NT2/D1 (cell line): ENCODE measurements around the gene HOXB2.

Experiments
- DNase-seq: peaks from one replicate; pipeline ENCODE4 v3.0.0-alpha.2; 2011; ENCODE audit warnings: low read depth, low spot score
- H3K27me3 ChIP-seq: 2 replicates; pipeline ENCODE4 v1.6.0; 2011; ENCODE audit warnings: mild to moderate bottlenecking; ENCODE audit not compliant: insufficient read length, insufficient read depth
- H3K36me3 ChIP-seq: 2 replicates; pipeline ENCODE4 v1.6.1; 2011; ENCODE audit warnings: mild to moderate bottlenecking, low read length, mixed read lengths; ENCODE audit not compliant: insufficient read depth, insufficient read length
- H3K4me1 ChIP-seq: 2 replicates; pipeline ENCODE4 v1.5.1; 2011; ENCODE audit not compliant: insufficient read depth, insufficient read length
- H3K4me3 ChIP-seq: 2 replicates; pipeline ENCODE4 v1.5.1; 2011; ENCODE audit warnings: low read depth; ENCODE audit not compliant: insufficient read length
- H3K9ac ChIP-seq: 2 replicates; pipeline ENCODE4 v1.6.0; 2011; ENCODE audit warnings: low read depth; ENCODE audit not compliant: insufficient read length
- H3K9me3 ChIP-seq: 2 replicates; pipeline ENCODE4 v1.5.1; 2011; ENCODE audit warnings: mild to moderate bottlenecking, low read length; ENCODE audit not compliant: insufficient read depth
- SUZ12 ChIP-seq: IDR thresholded peaks from 2 replicates; pipeline ENCODE4 v1.6.1; 2011; ENCODE audit not compliant: insufficient read length, insufficient read depth; ENCODE audit errors: extremely low read depth
- YY1 ChIP-seq: IDR thresholded peaks from 2 replicates; pipeline ENCODE4 v1.6.1; 2011; ENCODE audit not compliant: insufficient read length, insufficient read depth
- ZNF274 ChIP-seq: IDR thresholded peaks from 2 replicates; pipeline ENCODE4 v1.6.1; 2011; ENCODE audit warnings: mild to moderate bottlenecking, low read depth, low read length

Gene HOXB2

DNA sequence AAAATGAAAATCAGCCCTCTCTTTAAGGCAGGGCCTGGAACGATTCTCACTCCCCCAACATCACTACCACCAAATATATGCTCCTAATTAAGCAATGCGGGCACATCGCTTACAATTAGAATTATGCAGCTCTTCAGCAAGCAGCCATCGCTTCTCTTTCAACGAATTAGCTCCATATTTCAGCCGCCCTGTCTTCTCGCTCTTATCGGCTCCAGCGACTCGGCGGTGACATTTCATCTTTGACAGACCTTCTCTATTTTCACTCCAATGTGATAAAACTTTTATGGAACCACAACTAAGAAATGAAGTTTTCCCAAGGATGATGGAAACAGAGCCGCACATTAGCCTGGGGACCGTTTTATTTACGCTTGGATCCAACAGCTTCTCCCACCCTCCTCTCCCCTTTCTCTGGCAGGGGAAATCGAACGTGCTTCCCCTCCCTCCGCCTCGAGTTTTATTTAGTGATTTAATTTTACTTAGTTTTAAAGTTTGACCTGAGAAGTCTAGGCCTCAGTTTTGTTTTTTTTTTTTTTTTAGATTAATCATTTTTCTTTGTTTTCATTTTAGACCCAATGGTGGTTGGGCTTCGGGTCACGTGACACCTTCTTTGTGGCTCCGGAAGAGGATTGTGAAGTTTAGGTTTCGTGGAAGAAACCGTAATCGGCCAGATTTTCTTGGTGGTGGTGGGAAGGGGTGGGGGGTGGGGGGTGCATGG is 3.1 kb upstream of the HOXB2 start:
- TF ChIP-seq YY1 (no peak), ZNF274 (no peak), SUZ12 (no peak)
- H3K4me1 ChIP-seq, result peaks cover 14% of the 10 kb centered on the region
- peaks cover 100% of the 10 kb centered on the region for H3K27me3 ChIP-seq
- no peaks in the 10 kb centered on the region for H3K36me3 ChIP-seq
- no peak overlapping the region for H3K4me3 ChIP-seq
- no peaks in the 10 kb centered on the region for H3K9me3 ChIP-seq
- H3K9ac ChIP-seq, result no peak overlapping the region
- DNase-seq, result no peak

GRCh38 chr17:48546924-48547807 is 2.3 kb upstream of the HOXB2 start:
- H3K9ac ChIP-seq, result no peak overlapping the region
- H3K4me3 ChIP-seq, result no peak overlapping the region
- TF ChIP-seq SUZ12 (no peak), YY1 (no peak), ZNF274 (no peak)
- H3K9me3 ChIP-seq, result no peaks in the 10 kb centered on the region
- H3K4me1 ChIP-seq, result peaks cover 15% of the 10 kb centered on the region
- H3K36me3 ChIP-seq, result no peaks in the 10 kb centered on the region
- no peak for DNase-seq
- H3K27me3 ChIP-seq, result peaks cover 100% of the 10 kb centered on the region

DNA sequence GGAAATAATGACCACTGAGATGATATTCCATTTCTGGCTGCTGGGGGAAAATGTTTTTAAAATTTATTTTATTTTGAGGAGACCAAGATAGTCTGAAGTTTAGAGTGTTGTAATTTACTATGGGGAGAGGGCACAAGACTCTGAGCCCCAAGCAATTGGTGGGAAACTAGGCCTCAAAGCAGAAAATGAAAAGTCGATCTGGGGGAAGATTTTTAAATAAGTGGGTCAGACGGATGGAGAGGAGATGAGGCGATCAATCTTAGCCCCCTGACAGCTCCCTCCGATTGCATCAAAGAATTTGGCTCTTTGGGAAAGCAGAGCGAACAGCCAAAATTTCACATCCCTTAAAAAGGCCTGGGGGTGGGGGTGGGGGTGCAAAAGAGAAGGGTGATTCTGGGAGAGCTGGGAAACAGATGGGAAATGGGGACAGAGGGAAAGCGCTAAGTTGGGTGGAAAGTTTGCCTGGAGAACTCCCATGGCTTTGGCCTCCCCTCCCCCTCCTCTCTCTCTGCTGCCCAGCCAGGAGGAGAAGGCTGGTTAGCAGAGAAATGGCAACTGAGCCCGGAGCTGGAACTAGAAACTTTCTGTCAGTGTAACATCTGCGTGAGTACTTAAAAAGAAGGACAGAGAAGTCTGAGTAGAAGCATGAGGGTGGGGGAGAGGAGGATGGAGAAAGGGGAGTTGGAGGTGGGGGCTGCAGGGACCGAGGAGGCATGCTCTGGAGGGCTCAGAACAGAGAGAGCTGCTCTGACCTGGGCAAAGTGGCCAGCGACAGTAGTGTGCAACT is 1.4 kb upstream of the HOXB2 start:
- H3K27me3 ChIP-seq, result peaks cover 100% of the 10 kb centered on the region
- H3K4me3 ChIP-seq, result no peak overlapping the region
- no peak overlapping the region for H3K9ac ChIP-seq
- no peaks in the 10 kb centered on the region for H3K36me3 ChIP-seq
- TF ChIP-seq SUZ12 (no peak), ZNF274 (no peak), YY1 (no peak)
- no peak for DNase-seq
- H3K4me1 ChIP-seq, result peaks cover 13% of the 10 kb centered on the region
- no peaks in the 10 kb centered on the region for H3K9me3 ChIP-seq

DNA sequence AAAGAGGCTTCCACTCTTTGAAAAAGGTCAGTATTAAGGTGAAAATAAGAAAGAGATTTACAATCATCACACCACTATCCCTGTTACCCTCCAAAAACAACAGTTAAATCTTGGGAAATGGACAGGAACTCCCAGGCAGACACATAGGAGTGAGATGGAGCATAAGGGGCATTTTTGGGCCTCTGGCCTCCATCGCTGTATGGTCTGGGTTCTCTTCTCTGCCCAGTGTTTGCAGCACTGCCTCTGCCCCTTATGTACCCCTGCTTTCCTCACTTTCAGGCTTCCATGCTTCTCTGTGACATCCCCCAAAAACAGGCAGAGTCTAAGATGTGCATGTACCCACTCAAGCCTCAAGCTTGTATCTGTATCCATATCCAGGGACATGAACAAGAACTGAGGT is 630 bp upstream of the HOXB2 start:
- no peaks in the 10 kb centered on the region for H3K9me3 ChIP-seq
- no peak for TF ChIP-seq SUZ12
- no peak for TF ChIP-seq YY1
- no peak for TF ChIP-seq ZNF274
- no peak for DNase-seq
- peaks cover 10% of the 10 kb centered on the region for H3K4me1 ChIP-seq
- H3K9ac ChIP-seq, result no peak overlapping the region
- H3K36me3 ChIP-seq, result no peaks in the 10 kb centered on the region
- no peak overlapping the region for H3K4me3 ChIP-seq
- peaks cover 100% of the 10 kb centered on the region for H3K27me3 ChIP-seq

- Histone ChIP-seq H3K36me3 (no peaks in the 10 kb centered on the region), H3K27me3 (peaks cover 99% of the 10 kb centered on the region), H3K9me3 (no peaks in the 10 kb centered on the region), H3K4me1 (peaks cover 8% of the 10 kb centered on the region), H3K4me3 (peak overlapping the region; percentile 35), H3K9ac (peak overlapping the region; percentile 57)
- no peak for DNase-seq
- TF ChIP-seq SUZ12, result no peak
- TF ChIP-seq ZNF274, result no peak
- no peak for TF ChIP-seq YY1
These were observed 424 bp downstream of the HOXB2 start for GRCh38 chr17:48544349-48545021.

DNA sequence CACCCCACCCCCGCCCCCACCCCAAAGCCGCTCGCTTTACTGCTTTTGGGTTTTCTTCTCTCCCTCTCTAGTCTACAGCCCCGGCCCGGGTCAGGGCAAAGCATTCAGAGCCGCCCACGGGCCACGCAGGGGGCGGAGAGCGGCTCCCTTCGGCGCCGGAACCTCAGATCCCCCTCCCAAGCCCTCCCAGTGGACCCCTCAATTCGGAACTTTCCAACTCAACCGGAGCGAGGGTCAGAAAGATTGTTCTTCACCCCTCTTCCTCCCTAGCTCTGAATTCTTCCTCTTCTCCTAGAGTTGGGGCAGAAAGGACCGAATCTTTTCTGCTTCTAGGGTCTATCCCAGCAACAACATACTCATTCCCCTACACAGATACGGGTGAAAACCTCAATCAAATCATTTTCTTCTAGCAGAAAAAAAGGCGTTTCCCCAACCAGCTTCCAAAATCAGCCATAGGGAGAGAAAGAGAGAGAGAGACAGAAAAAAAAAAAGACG is 1.0 kb downstream of the HOXB2 start:
- Histone ChIP-seq H3K27me3 (peaks cover 99% of the 10 kb centered on the region), H3K4me1 (peaks cover 8% of the 10 kb centered on the region), H3K9ac (peak overlapping the region; percentile 45), H3K36me3 (no peaks in the 10 kb centered on the region), H3K4me3 (peak overlapping the region; percentile 49), H3K9me3 (no peaks in the 10 kb centered on the region)
- TF ChIP-seq SUZ12 (no peak), ZNF274 (no peak), YY1 (no peak)
- no peak for DNase-seq
